Osteoblast (primary cell): ENCODE measurements around the gene CCDC83. TPM values are rescaled to one million over a fixed set of nuclear protein-coding genes. Genes with fewer than 3 reads are reported as not detected.
A peak's percentile ranks its signal among the peaks of the same experiment; 100 is the strongest.
"Not testable (repeated sequence)": the region's sequence is repeated elsewhere in the genome, so short reads cannot be mapped to it uniquely, and the experiment has no call there.

ENCODE experiments used
- DNase-seq: peaks from one replicate; pipeline ENCODE4 v3.0.0; 2011; ENCODE audit warnings: low spot score, mixed read lengths; ENCODE audit not compliant: insufficient read length; ENCODE audit errors: missing footprints
- H2AFZ ChIP-seq: 2 replicates; pipeline ENCODE4 v1.6.0; 2011; ENCODE audit warnings: mild to moderate bottlenecking, low read length
- H3K27ac ChIP-seq: 2 replicates; pipeline ENCODE4 v1.5.1; 2011; ENCODE audit warnings: mild to moderate bottlenecking, low read depth, low read length, moderate library complexity
- H3K27me3 ChIP-seq: 2 replicates; pipeline ENCODE4 v1.6.0; 2012; ENCODE audit warnings: mild to moderate bottlenecking, control low read depth, inconsistent platforms, low read length, moderate library complexity; ENCODE audit not compliant: insufficient read depth
- H3K36me3 ChIP-seq: 2 replicates; pipeline ENCODE4 v1.5.1; 2011; ENCODE audit warnings: mild to moderate bottlenecking, low read length, control low read depth, moderate library complexity; ENCODE audit not compliant: insufficient read depth
- H3K4me1 ChIP-seq: 2 replicates; pipeline ENCODE4 v1.5.1; 2011; ENCODE audit warnings: mild to moderate bottlenecking, low read length, control low read depth, moderate library complexity; ENCODE audit not compliant: insufficient read depth
- H3K4me2 ChIP-seq: 2 replicates; pipeline ENCODE4 v1.6.0; 2011; ENCODE audit warnings: mild to moderate bottlenecking, low read length; ENCODE audit not compliant: insufficient read depth
- H3K4me3 ChIP-seq: fragments of 200-600 bp; sonication (generic); 3 replicates; pipeline ENCODE4 v1.5.1; 2012; ENCODE audit warnings: mild to moderate bottlenecking, low read length, inconsistent platforms; ENCODE audit not compliant: insufficient read depth
- H3K79me2 ChIP-seq: 2 replicates; pipeline ENCODE4 v1.6.0; 2012; ENCODE audit warnings: mild to moderate bottlenecking, low read length, control low read depth, inconsistent platforms; ENCODE audit not compliant: insufficient read depth
- H3K9me3 ChIP-seq: 2 replicates; pipeline ENCODE4 v1.5.1; 2011; ENCODE audit warnings: low read depth, low read length, control low read depth
- H4K20me1 ChIP-seq: 2 replicates; pipeline ENCODE4 v1.6.0; 2012; ENCODE audit warnings: mild to moderate bottlenecking, low read length, control low read depth; ENCODE audit not compliant: insufficient read depth
- CTCF ChIP-seq: IDR thresholded peaks from 2 replicates; pipeline ENCODE4 v1.5.1; 2011; ENCODE audit warnings: mild to moderate bottlenecking, low read depth, low read length, moderate library complexity; ENCODE audit errors: extremely low read depth
- total RNA-seq: library from RNA; depleted of rRNA; stranded (reverse); fragments of >200 nt; gene quantifications from 2 replicates; pipeline ENCODE4 v1.2.3, GENCODE V29; 2012

CCDC83 gene
- total RNA-seq, 1 donor: not detected

GRCh38 chr11:85854557-85855340 lies 434 bp upstream of the CCDC83 start:
- Histone ChIP-seq H3K36me3 (no peaks in the 10 kb centered on the region), H3K4me3 (peak overlapping the region; percentile 92)

GRCh38 chr11:85857098-85857497 lies 1.9 kb downstream of the CCDC83 start:
- Histone ChIP-seq H2AFZ (no peak overlapping the region), H3K27me3 (no peaks in the 10 kb centered on the region), H3K36me3 (no peaks in the 10 kb centered on the region), H3K79me2 (no peaks in the 10 kb centered on the region), H4K20me1 (no peaks in the 10 kb centered on the region), H3K4me1 (peaks cover 5% of the 10 kb centered on the region), H3K4me3 (no peak overlapping the region), H3K27ac (no peak overlapping the region), H3K9me3 (no peaks in the 10 kb centered on the region), H3K4me2 (no peak overlapping the region)
- no peak for DNase-seq
- TF ChIP-seq CTCF: no peak

More at GRCh38 chr11:85854557-85855340, 434 bp upstream of the CCDC83 start:
- TF ChIP-seq CTCF: peak; percentile 52
- Histone ChIP-seq H3K79me2 (no peaks in the 10 kb centered on the region), H3K4me2 (peak overlapping the region; percentile 89), H3K27ac (peak overlapping the region; percentile 71), H3K27me3 (no peaks in the 10 kb centered on the region), H3K9me3 (no peaks in the 10 kb centered on the region), H2AFZ (peak overlapping the region; percentile 99), H4K20me1 (no peaks in the 10 kb centered on the region), H3K4me1 (peaks cover 5% of the 10 kb centered on the region)
- peak; percentile 99 for DNase-seq

GRCh38 chr11:85859541-85859940 lies 4.4 kb downstream of the CCDC83 start:
- not testable (repeated sequence) for H3K27ac ChIP-seq, H3K36me3 ChIP-seq, H3K4me2 ChIP-seq, H3K4me1 ChIP-seq, H3K9me3 ChIP-seq, H3K27me3 ChIP-seq, H3K79me2 ChIP-seq, H4K20me1 ChIP-seq, H2AFZ ChIP-seq, H3K4me3 ChIP-seq, DNase-seq

GRCh38 chr11:85863855-85864254 lies 8.7 kb downstream of the CCDC83 start:
- no peaks in the 10 kb centered on the region for H3K36me3 ChIP-seq
- no peak overlapping the region for H3K27ac ChIP-seq
- no peaks in the 10 kb centered on the region for H3K79me2 ChIP-seq
- no peaks in the 10 kb centered on the region for H3K9me3 ChIP-seq
- no peak overlapping the region for H3K4me2 ChIP-seq
- no peak for DNase-seq
- no peaks in the 10 kb centered on the region for H3K4me1 ChIP-seq
- no peaks in the 10 kb centered on the region for H4K20me1 ChIP-seq
- no peak overlapping the region for H2AFZ ChIP-seq
- H3K27me3 ChIP-seq: no peaks in the 10 kb centered on the region
- no peak overlapping the region for H3K4me3 ChIP-seq
- no peak for TF ChIP-seq CTCF
